LNCaP clone FGC (cell line): ENCODE data around the gene AJM1.
"Not testable (repeated sequence)": the region's sequence is repeated elsewhere in the genome, so short reads cannot be mapped to it uniquely, and the experiment has no call there.

Experiments used
- DNase-seq: peaks from one replicate; pipeline ENCODE4 v3.0.0-alpha.2; 2011; ENCODE audit warnings: low read depth
- H3K4me3 ChIP-seq: 2 replicates; pipeline ENCODE4 v1.5.1; 2011; ENCODE audit warnings: mild to moderate bottlenecking, low read depth, low read length, control low read depth
- TF ChIP-seq, protein P1 (sequence below): IDR thresholded peaks from 2 replicates; pipeline ENCODE4 v1.5.1; 2012; ENCODE audit warnings: mild to moderate bottlenecking; ENCODE audit not compliant: control insufficient read depth, insufficient read depth; ENCODE audit errors: extremely low read depth

The AJM1 gene

DNA sequence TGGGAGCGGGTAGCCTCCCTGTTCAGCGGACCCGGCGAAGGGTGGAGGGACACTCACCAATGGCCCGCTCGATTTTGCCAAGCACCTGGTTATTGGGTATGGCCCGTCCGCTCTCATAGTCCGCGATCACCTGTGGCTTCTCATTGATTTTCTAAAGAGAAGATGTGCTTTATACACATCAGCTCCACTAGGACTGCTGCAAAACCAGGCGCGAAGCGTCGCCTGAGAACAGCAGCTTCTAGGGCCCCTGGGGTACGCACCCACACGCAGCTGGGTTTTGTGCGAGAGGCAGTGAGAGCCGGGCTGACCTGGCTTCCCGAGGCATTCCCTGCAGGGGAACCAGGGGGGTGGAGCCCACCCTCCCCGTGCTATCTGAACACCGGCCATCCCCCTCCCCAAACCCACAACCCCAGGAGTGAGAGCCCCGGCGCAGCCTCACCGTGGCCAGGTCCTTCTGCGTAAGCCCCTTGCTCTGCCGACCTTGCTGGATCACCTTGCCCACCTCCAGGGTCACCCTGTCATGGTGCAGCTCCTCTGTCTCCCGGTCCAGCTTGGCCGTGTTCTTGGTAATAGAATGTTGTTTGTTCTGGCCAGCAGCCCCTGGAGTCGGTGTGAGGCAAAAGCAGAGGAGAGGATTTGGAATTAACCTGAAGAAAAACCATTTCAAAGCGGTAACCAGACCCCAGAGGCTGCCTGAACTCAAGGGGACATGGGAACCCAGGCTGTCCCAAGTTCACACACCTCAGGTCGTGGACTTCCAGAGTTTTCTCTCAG lies 20.8 kb downstream of the AJM1 start:
- no peak for DNase-seq
- H3K4me3 ChIP-seq, result no peak overlapping the region
- TF ChIP-seq, protein P1, sequence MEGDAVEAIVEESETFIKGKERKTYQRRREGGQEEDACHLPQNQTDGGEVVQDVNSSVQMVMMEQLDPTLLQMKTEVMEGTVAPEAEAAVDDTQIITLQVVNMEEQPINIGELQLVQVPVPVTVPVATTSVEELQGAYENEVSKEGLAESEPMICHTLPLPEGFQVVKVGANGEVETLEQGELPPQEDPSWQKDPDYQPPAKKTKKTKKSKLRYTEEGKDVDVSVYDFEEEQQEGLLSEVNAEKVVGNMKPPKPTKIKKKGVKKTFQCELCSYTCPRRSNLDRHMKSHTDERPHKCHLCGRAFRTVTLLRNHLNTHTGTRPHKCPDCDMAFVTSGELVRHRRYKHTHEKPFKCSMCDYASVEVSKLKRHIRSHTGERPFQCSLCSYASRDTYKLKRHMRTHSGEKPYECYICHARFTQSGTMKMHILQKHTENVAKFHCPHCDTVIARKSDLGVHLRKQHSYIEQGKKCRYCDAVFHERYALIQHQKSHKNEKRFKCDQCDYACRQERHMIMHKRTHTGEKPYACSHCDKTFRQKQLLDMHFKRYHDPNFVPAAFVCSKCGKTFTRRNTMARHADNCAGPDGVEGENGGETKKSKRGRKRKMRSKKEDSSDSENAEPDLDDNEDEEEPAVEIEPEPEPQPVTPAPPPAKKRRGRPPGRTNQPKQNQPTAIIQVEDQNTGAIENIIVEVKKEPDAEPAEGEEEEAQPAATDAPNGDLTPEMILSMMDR, result no peak

DNA sequence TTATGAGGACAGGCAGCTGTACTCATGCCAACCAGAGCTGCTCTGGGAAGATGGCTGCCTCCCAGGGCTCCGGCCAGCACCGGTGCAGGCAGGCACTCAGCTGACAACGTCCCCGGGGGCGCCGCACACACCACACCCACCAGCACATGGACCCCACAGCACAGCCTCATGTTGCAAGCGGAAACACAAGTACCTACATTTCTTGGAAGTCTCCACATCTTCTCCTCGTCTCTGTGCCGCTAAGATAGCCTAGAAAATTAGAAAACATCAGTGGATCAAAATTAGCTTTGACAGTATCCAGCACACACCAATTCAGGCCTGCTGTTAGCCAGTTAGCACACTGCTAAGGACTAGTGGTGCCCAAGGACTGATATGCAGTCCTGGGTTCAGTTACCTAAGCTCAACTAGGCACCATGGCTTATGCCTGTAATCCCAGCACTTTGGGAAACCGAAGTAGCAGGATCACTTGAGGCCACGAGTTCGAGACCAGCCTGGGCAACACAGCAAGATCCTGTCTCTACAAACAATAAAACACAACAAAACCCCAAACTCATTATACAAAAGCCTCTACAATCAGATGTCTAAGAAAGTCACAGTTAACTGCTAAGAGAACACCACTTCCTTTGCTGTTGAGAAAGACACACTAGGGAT lies 21.5 kb downstream of the AJM1 start:
- no peak overlapping the region for H3K4me3 ChIP-seq
- TF ChIP-seq, protein P1, result no peak

DNA sequence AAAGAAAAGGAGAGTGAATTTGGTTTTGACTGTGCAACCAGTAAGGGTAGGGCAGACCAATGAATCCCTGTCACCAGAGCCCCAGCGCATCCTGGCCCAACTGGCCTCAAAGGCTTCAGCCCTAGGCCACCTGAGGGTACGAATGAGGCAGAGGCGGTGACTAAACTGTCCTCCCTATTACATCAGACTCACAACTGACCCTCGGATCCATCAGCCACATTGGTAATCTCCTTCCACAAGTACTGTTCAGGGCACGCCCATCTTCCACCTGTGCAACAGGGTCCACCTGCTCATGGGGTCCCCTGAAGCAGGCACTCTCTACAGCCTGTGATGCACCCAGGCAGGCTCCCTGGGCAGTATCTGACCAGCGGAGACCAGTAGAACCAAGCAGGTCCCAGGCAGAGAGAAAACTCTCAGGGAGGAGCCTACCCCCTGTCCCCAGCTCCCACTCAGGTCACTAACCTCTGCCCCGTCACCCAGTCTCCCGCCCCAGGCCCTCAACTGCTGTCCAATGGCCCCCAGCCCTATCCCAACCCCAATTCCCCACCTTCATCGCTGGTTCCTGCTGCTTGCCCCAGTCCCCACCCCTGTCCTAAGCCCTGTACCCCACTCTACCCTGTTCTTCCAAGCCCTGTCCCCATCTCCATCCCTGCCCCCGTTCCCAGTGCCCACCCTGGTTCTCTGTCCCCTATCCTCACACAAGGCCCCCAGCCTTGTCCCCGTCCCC lies 22.9 kb downstream of the AJM1 start:
- peak overlapping the region; percentile 76 for H3K4me3 ChIP-seq
- no peak for DNase-seq
- TF ChIP-seq, protein P1, result no peak

More for the DNA sequence above, 21.5 kb downstream of the AJM1 start:
- no peak for DNase-seq

DNA sequence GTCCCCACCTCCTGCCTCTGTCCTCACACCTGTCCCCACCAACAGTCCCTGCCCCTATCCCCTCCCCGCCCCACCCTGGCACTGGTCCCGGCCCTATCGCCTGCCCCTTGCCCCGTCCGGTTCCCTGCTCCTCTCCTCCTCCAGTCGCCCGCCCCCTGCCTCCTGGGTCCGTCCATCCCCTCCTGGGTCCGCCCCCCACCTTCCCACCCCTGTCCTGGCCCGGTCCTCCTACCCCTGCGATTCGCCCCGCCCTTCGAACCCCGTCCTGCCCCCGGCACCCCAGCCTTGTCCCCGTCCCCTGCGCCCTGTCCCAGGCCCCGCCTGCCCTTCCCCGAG lies 23.5 kb downstream of the AJM1 start:
- H3K4me3 ChIP-seq, result peak overlapping the region; percentile 76
- TF ChIP-seq, protein P1, result no peak
- no peak for DNase-seq

DNA sequence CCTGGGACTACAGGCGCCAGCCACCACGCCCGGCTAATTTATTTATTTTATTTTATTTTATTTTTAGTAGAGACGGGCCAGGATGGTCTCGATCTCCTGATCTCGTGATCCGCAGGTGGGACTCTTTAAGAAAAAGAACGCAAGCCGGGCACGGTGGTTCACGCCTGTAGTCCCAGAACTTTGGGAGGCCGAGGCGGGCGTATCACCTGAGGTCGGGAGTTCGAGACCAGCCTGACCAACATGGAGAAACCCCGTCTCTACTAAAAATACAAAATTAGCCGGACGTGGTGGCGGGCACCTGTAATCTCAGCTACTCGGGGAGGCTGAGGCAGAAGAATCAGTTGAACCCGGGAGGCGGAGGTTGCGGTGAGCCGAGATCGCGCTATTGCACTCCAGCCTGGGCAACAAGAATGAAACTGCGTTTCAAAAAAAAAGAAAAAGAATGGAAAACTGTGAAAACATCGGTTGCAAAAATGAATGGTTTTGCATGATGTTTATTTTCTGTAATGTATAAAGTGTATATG lies 24.7 kb downstream of the AJM1 start:
- H3K4me3 ChIP-seq, result peak overlapping the region; percentile 64
- DNase-seq, result not testable (repeated sequence)

DNA sequence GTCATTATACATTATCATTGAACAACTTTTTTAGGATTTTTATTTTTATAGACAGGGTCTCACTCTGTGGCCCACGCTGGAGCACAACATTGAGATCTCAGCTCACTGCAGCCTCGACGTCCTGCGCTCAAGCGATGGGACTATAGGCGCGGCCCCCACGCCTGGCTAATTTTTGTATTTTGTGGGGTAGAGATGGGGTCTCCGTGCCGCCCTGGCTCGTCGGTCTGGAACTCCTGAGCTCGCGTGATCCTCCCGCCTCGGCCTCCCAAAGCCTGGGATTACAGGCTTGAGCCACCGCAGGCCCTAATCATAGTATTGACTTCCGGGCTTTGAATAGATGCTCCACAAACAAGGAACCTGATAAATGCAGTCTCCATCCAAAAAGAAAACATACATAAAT lies 25.2 kb downstream of the AJM1 start:
- no peak for DNase-seq
- H3K4me3 ChIP-seq, result no peak overlapping the region; the same call in 1 of the 2 replicates
- TF ChIP-seq, protein P1, result no peak

DNA sequence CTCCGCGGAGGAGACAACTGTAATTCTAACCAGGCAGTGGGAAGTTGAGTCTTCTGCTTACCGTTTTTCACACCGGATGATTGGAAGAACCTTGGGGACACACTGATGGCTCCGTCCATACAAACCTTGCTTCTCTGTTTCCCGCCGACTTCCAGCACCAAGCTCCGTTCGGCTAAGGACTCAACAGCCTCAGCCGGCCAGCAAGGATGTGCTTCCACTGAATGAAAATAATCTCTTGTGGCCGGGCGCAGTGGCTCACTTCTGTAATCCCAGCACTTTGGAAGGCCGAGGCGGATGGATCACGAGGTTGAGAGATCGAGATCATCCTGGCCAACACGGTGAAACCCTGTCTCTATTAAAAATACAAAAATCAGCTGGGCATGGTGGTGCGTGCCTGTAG lies 25.6 kb downstream of the AJM1 start:
- no peak for DNase-seq
- TF ChIP-seq, protein P1, result no peak
- no peak overlapping the region for H3K4me3 ChIP-seq
